Activated CD4-positive, CD25-positive, alpha-beta regulatory T cell (primary cell): Measurements from ENCODE around the gene ADGRD1.

Experiments used
- DNase-seq, 4 experiments: peaks; one replicate each; lab custom pipeline; 2025; lab: John Stamatoyannopoulos, UW

The ADGRD1 gene

GRCh38 chr12:131025234-131025633 lies 71.5 kb downstream of the ADGRD1 start:
- DNase-seq: no peak

- no peak for DNase-seq
Measured at GRCh38 chr12:131025939-131026702, 72.4 kb downstream of the ADGRD1 start.

GRCh38 chr12:131026754-131027153 lies 73.0 kb downstream of the ADGRD1 start:
- no peak for DNase-seq

DNA sequence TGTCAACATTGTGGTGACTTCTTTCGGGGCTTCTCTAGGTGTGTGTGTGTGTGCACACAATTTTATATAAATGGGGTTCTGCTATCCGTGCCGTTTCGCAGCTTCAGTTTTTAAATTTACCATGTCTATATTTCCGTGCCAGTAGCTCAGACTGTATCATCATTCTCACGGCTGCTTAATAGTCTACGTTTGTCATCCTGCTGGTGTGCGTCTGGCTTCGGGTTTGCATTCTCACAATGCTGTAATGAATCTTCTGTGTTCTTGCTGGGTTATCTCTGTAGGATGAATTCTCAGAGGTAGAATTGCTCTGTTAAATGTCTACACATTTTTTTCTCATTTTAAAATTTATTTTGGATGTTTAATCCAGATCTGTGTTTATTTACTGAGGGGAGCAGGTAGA lies 73.6 kb downstream of the ADGRD1 start:
- no peak for DNase-seq

- no peak for DNase-seq
Measured at GRCh38 chr12:131027876-131028586, 74.3 kb downstream of the ADGRD1 start.

- no peak for DNase-seq
Measured at GRCh38 chr12:131028587-131029338, 75.1 kb downstream of the ADGRD1 start.

DNA sequence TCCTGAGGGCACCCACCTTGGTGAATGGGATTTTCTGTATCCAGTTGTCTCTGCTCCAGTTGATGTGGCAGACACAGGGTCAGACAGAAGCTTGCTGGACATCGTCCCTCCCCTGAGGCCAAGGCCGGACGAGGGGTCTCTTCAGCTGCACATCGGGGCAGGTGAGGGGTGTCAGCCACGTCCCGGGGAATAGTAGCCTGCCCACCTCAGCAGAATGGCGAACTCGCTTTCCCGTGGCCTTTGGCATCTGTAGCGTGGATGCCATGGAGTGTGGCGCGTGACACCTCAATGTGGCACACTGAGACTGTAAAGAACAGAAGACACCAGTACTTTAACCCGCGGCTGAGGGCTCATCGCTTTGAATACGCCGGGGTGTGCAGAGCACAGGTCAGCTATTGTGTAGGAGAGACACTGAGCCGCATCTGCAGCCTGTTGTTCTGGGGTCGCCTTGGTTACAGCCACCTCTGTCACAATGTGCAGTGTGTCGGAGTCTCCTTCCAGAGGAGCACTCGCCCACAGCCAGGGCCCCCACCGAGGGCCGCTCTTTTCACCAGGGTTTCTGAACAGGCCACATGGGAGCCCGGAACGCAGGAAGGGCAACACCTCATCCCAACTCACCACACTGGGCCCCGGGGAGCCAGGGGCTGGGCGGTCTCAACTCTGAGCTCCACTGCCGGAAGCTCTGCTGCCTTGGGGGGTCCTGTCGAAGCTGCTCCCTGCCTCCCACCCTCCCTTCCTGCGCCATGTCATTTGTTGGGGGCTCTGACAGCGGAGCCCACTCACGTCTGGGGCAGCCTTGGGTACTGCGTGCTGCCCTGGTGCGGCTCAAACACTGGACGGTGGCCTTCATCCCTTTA lies 77.0 kb downstream of the ADGRD1 start:
- DNase-seq: no peak

DNA sequence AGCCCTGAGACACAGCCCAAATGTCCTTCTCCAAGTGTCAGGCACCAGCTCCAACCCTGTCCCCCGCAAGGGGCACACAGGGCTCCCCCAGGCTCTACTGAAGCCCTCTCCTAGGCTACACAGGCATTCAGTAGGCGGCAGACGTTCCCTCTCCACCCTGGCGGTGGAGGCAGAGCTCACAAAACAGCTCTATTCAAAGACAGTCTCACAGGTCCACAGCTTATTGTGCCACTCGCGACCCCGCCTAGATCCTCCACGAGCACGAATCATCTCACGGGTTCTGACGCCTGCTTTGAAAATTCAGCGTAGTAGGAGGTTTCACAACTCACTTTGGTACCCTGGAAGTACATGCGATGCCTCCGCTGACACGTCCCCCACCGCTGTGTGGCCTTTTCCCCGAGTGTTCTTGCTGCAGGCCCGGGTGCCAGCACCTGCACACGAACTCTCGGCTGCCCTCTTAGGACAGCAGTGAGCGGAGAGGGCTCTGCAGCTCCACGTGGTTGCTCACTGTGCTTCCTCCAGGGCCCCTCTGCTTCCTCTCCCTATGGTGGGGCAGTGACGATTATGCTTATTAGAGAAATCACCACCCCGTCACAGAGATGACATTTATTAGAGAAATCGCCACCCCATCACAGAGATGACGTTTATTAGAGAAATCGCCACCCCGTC lies 78.5 kb downstream of the ADGRD1 start:
- no peak for DNase-seq

GRCh38 chr12:131033486-131033885 lies 79.8 kb downstream of the ADGRD1 start:
- no peak for DNase-seq

DNA sequence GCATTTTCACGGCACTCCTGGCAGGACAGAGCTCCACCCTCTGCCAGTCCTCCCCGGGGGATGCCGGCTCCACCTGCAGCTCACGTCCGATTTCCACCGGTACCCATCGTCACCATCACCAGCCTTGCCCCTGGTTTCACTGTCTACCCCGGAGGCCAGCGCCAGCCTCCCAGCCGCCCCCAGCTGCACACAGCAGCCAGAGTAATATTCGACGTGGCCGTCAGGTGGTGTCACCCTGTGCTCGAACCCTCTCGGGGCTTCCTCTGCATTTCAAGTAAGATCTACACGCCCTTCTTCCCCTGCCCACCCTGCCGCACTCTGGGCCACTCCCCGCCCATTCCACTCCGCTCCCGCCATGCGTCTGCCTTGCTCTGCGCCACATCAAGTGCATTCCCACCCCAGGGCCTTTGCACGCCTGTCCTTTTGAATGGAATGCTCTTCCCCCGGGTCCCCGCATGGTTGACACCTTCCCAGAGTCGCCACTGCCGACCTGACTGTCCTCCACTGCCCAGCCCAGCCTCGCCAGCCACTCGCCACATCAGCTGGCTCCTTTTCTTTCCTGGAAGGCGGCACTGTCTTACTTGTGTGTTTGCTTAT lies 80.3 kb downstream of the ADGRD1 start:
- DNase-seq: no peak

GRCh38 chr12:131034631-131035244 lies 81.0 kb downstream of the ADGRD1 start:
- DNase-seq: no peak

DNA sequence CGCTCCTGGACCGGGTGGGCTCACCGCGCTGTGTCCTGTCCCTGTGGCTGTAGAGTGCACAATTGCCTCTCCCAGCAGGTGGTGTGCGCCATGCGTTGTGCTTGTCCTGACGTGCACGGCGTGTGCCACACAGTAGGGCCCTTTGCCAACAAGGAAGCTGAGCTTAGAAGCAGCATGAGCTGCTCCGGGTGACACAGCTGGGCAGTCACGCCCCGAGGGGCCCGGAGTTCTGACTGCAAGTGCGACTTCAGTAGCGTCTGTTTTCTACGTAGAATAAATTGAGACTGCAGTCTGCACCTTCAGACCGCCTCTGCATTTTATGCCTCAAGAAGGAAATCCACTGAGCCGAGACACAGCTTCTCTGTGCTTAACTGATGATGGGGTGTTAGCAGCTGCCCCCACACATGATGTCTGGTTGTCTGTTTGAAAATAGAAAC lies 81.6 kb downstream of the ADGRD1 start:
- DNase-seq: no peak

GRCh38 chr12:131038159-131038558 lies 84.5 kb downstream of the ADGRD1 start:
- DNase-seq: no peak

- no peak for DNase-seq
Measured at GRCh38 chr12:131038961-131039950, 85.5 kb downstream of the ADGRD1 start.

- DNase-seq: no peak
Measured at GRCh38 chr12:131040491-131040890, 86.8 kb downstream of the ADGRD1 start.

DNA sequence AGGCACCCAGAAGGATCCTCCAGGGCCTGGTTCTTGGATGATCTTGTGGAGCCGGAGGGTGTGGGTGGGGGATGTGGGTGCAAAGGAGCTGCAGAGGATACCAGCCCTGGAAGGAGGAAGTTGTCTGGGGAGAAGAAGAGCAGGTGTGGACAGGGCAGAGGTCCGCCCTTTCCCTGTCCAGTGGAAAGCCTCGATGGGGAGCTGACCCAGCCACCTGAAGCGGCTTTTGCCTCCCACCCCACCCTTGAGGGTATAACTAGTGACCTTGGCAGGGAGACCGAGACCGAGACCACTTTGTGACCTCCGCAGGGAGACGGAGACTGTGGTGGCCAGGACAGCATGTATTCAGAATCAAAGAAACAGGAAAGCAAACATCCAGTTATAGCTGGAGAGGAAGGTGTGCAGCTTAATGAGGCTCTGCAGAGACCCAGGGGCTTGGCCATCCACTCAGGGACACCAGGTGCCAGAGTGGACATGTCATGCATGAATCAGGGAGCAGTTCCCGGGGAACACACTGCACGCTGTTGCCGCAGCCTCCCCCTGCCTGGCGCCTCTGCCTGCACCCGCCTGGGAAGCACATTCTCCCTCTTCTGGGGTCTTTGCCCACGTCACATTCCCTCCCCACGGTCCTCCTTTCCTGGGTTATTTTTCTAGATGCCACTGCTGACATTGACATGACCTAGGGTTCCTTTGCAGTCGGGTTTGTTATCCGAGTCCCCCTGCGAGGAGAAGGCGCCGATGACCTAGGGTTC lies 87.7 kb downstream of the ADGRD1 start:
- DNase-seq: no peak

GRCh38 chr12:131041968-131042833 lies 88.5 kb downstream of the ADGRD1 start:
- DNase-seq: no peak
